ENCODE data around the gene RAMP3.

RAMP3 gene

DNA sequence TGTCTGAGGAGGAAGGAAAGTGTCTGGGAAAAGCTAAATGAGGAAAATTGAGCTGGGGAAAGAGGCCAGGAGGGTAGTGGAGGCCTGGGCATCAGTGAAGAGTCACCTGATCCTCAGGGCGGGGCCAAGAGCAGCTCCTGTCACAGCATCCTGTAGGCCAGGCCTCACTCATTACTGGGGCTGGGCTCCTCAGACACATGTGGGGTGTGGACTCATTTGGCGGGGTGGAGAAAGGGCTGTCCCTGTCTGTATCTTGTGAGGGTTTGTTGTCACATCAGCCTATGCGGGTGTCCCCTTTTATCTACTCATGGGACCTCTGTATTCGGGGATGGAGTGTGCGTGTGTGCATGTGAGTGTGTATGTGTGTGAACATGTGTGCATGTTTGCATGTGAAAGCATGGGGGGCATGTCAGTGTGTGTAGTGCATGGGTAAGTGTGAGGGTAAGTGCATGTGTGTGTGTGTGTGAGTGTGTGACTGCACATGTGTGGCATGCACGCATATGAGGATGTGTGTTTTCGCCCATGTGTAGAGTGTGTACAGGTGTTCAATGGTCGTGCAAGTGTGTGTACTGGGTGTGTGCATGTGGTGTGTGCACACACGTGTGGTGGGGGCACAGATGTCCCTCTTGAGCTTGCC is 67.8 kb downstream of the RAMP3 start:
- no peak for DNase-seq

GRCh38 chr7:45225948-45226335 is 68.4 kb downstream of the RAMP3 start:
- DNase-seq, result no peak

DNA sequence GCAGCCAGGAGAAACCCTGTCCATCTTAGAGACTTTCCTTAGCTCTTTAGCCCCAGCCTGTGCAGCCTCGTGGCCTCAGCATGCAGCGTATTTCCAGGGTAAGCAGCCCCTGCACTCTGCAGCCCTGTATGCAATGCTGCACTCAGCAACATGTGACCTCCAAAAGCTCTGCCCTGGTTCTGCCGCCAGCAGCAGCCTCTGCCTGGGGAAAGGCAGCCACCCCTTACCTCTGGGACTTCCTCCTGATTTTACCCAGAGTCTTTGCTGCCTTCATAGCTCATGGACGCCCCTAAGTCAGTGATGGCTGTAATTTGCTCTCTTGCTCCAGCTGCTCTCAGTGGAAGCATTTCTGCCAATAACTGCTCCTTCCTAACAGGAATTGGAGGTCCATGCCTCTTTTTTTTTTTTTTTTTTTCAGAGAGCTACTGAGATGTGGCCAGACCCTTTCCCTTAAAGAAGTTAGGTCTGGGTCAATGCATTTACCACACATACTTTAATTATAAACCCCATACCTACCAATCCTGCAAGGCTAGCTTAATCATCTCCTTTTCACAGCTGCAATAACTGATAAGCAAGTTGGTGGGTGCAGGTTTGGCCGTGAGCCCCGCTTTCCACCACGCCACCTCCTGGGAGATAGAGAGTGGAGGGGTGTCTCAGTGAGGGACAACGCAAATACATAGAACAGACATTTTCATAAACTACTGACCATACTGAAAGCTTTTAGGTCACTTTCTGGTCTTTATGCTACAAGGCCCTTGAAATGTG is 71.7 kb downstream of the RAMP3 start:
- DNase-seq, result no peak

GRCh38 chr7:45230083-45230482 is 72.5 kb downstream of the RAMP3 start:
- DNase-seq, result no peak

- DNase-seq, result no peak
Observed at GRCh38 chr7:45230611-45231165, 73.1 kb downstream of the RAMP3 start.

DNA sequence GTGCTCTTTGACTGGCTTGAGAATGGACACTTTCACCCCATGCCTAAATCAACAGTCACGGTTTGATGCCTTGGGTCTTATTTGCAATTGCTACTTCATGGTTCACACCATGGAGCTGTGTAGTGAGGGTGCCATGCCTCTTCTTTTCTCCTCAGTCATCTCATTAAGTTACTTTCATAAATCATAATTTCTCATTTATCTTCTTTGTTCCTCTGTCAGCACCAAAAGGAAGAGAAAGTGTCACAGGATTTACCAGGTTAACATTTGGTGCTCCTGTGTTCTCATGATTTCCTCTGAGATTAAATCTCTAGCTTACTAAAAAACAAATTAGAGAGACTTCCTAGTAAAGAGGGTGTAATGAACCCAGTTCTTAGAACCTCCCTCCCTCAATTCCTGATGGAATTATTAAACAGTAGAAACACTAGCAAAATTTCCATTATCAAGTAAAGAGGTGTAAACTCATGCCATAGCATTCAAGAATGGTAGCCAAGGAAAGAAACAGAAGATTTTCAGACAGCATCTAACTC is 75.7 kb downstream of the RAMP3 start:
- no peak for DNase-seq

All from stimulated activated CD4-positive, alpha-beta T cell treated with anti-CD3 and anti-CD28 coated beads, Interleukin-15, amount 100 ng/mL, for 24 hours (primary cell).